AG08396 (cell line): ENCODE results near the gene TRIM24.

ENCODE experiments used
- DNase-seq: peaks from one replicate; pipeline ENCODE4 v3.0.0; 2012; ENCODE audit warnings: low spot score, mixed read lengths

TRIM24 gene

DNA sequence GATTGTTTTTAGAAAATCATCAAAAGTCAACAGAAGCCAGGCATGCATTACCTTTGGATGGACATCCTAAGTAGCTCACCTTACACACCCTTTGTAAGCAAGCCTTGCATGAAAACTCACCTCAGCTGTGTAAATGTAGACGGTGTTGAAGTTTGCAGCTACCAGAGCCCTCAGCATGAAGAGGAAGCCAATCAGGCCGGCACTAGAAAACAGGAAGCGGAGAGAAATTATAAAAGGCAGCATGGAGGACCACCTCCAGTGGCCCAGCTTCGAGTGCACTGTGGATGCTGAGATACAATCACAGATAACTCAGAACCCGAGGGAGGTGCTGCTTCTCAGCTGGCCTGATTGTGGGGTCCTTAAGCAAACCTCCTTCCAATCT is 165.8 kb downstream of the TRIM24 start:
- no peak for DNase-seq

DNA sequence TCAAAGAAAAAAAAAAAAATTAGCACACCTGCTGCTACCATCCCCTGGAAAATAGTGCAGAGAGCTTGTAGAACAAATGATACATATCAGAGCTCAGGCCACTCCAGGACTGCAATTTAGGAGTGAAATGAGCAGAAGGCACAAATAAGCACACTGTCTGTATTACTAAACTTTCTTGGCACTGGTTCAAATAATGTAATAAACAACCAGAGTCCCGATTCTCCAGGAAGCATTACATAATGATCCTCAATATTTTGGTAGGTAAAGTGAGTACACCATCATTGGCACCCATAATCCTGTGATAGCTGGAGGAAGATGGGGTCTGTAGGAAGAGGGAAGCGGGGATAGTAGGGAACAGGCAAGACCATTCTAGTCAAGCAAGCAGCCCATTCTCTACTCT is 166.8 kb downstream of the TRIM24 start:
- DNase-seq = no peak

DNA sequence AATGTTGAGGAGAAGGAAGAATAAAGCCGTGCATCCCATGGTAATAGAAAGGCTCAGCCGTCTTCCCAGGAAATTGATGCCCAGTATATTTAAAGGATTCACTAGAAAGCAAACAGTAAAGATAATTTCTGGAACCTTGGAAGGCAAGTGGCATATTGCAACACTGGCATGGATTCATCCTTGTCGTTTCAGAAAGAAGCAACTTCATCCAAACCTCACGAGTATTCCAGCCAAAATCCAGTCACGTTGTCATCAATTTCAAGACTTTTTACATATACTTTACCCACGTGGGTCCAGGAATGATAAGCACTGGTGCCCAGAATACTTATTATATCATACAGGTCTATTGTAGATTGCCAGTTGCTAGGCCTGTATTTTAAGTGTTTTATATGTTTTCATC is 167.3 kb downstream of the TRIM24 start:
- no peak for DNase-seq

DNA sequence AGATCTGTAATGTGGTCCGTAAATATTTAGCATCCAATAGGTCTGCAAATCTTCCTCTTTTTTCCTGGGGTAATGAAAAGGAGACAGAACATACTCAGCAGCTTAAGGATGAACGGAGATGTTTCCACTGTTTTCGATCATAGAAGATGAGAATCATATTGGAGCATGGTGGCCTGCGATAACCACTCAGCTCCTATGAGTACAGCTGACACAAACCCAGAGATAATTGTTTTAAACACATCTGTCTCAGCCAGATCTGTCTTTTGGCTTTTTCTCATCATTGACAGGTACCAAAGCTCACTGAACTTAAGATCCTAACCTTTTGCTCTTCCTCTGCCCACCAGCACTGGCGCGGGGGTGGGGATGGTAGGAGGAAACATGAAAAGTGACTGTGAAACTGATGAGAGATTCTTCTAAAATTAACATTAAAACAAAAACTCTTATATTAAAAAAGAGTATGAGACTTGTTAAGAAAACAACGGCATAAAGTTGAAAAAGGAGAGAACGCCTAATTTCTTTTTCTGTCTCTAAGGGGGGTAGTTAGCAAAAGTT is 170.1 kb downstream of the TRIM24 start:
- DNase-seq = no peak

DNA sequence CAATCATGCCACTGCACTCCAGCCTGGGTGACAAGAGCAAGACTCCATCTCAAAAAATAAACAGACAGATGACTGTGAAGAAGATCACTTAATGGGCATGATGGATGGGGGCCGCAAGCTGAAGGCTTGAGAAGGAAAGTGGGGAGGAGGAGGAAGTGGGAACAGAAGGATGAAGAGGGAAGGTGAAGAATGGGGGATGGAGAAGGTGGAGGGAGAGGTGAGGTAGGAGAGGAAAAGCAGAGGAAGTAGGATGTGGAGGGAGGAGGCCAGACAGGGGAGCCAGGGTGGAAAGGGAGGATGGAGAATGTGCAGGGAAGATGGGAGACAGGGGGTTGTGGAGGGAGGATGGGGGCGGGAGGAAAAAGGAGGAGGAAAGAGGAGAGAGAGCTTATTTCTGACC is 172.3 kb downstream of the TRIM24 start:
- no peak for DNase-seq

DNA sequence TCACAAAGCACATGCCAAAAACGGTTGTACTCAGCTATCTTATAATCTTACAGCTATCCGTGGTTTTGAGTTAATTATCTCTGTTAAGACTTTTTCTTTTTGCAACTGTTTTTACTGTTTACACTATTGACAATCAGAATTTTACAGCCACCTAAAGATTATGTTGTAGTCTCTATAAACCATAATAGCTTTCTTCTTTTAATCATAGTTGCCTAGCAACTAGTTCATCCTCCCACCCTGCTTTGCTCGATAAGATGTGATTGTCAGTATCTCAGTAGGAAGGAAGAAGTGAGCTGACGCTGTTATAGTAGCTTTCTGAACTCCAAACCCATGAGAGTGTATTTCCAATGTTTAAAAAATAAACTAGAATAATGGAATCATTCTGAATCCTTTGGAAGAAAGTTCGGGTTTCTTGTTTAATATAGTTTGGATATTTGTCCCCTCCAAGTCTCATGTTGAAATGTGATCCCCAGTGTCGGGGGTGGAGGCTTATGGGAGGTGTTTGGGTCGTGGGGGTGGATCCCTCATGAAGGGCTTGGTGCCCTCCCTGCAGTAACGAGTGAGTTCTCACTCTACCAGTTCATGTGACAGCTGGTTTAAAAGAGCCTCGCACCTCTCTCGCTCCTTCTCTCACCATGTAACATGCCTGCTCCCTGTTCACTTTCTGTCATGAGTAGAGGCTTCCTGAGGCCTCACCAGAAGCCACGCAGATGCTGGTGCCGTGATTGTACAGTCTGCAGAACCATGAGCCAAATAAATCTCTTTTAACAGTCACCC is 173.0 kb downstream of the TRIM24 start:
- DNase-seq = no peak
